Calu3 (cell line): ENCODE results near the gene ZNF710. TPM values are rescaled to one million over a fixed set of nuclear protein-coding genes. Genes with fewer than 3 reads are reported as not detected.

Experiments
- BruUV-seq: library from RNA; stranded (reverse); fragments of 400-500 nt; replicated peaks from 2 replicates; lab custom pipeline; 2021; lab: Mats Ljungman, UMichigan
- CTCF ChIA-PET: fragments of 300-600 bp; sonication (Branson Sonifier 250); formaldehyde crosslinking; loops from one replicate; lab custom pipeline; 2022; ENCODE audit warnings: antibody characterized with exemption; lab: Charles Lee
- DNase-seq: peaks from one replicate; pipeline ENCODE4 v3.0.0; 2022
- H3K27ac Mint-ChIP-seq: one replicate; pipeline ENCODE4 v1.8.0; 2022; ENCODE audit warnings: mixed read lengths; ENCODE audit not compliant: unreplicated experiment
- H3K27me3 Mint-ChIP-seq: one replicate; pipeline ENCODE4 v1.8.0; 2022; ENCODE audit warnings: mixed read lengths; ENCODE audit not compliant: unreplicated experiment
- H3K36me3 Mint-ChIP-seq: one replicate; pipeline ENCODE4 v1.8.0; 2022; ENCODE audit warnings: mild to moderate bottlenecking, moderate library complexity, mixed read lengths; ENCODE audit not compliant: insufficient read depth, unreplicated experiment
- H3K4me1 Mint-ChIP-seq: one replicate; pipeline ENCODE4 v1.8.0; 2022; ENCODE audit warnings: mild to moderate bottlenecking, low read depth, mixed read lengths; ENCODE audit not compliant: unreplicated experiment
- H3K4me3 Mint-ChIP-seq: one replicate; pipeline ENCODE4 v1.8.0; 2022; ENCODE audit warnings: mild to moderate bottlenecking, low read depth, moderate library complexity, mixed read lengths; ENCODE audit not compliant: unreplicated experiment
- H3K9me3 Mint-ChIP-seq: one replicate; pipeline ENCODE4 v1.8.0; 2022; ENCODE audit warnings: low read depth, mixed read lengths; ENCODE audit not compliant: unreplicated experiment
- CTCF ChIP-seq: fragments of 200-600 bp; IDR thresholded peaks from one replicate; pipeline ENCODE4 v1.8.0; 2022; ENCODE audit warnings: antibody characterized with exemption; ENCODE audit not compliant: unreplicated experiment
- intact Hi-C: fragments of 100-400 bp; cut with micrococcal nuclease; formaldehyde crosslinking; loops from one replicate; pipeline ENCODE4 v1.10.0; 2022; ENCODE audit not compliant: unreplicated experiment
- total RNA-seq: library from RNA; stranded (reverse); gene quantifications from 2 replicates; pipeline ENCODE4 v1.2.3, GENCODE V29; 2022

The ZNF710 gene
- total RNA-seq, 1 experiment from 2014 or later, result 15.4 TPM

- H3K4me1 Mint-ChIP-seq, result peaks cover 41% of the 10 kb centered on the region
- H3K4me3 Mint-ChIP-seq, result no peak overlapping the region
- H3K9me3 Mint-ChIP-seq, result no peaks in the 10 kb centered on the region
- CTCF ChIA-PET, result no interaction called here
- no peak for DNase-seq
- no peak for TF ChIP-seq CTCF
- peak overlapping the region; percentile 7 for H3K27ac Mint-ChIP-seq
- intact Hi-C loops, result no loop called here
- peaks cover 10% of the 10 kb centered on the region for H3K36me3 Mint-ChIP-seq
- no TSS peak for BruUV-seq
- no peaks in the 10 kb centered on the region for H3K27me3 Mint-ChIP-seq
These were observed 43.1 kb downstream of the ZNF710 start for GRCh38 chr15:90044191-90044590.

GRCh38 chr15:90044916-90045371 is 43.8 kb downstream of the ZNF710 start:
- TF ChIP-seq CTCF, result no peak
- Mint-ChIP-seq H3K27me3 (no peaks in the 10 kb centered on the region), H3K4me3 (no peak overlapping the region), H3K9me3 (no peaks in the 10 kb centered on the region), H3K4me1 (peaks cover 35% of the 10 kb centered on the region), H3K36me3 (peaks cover 10% of the 10 kb centered on the region), H3K27ac (no peak overlapping the region)
- DNase-seq, result no peak
- no TSS peak for BruUV-seq
- intact Hi-C loops, result no loop called here
- CTCF ChIA-PET, result interaction anchor here (1.0 kb wide), 1 partner anchor 11 kb away, joined by 3 read pairs; no protein-coding TSS in a partner anchor

- intact Hi-C loops, result no loop called here
- peaks cover 10% of the 10 kb centered on the region for H3K36me3 Mint-ChIP-seq
- H3K27me3 Mint-ChIP-seq, result no peaks in the 10 kb centered on the region
- DNase-seq, result no peak
- CTCF ChIA-PET, result interaction anchor here (1.4 kb wide), 1 partner anchor 9 kb away, joined by 3 read pairs; no protein-coding TSS in a partner anchor
- no peak overlapping the region for H3K4me3 Mint-ChIP-seq
- H3K27ac Mint-ChIP-seq, result peak overlapping the region; percentile 82
- no TSS peak for BruUV-seq
- TF ChIP-seq CTCF, result no peak
- no peaks in the 10 kb centered on the region for H3K9me3 Mint-ChIP-seq
- peaks cover 22% of the 10 kb centered on the region for H3K4me1 Mint-ChIP-seq
These were observed 45.2 kb downstream of the ZNF710 start for GRCh38 chr15:90046289-90046688.

GRCh38 chr15:90046911-90047392 is 45.8 kb downstream of the ZNF710 start:
- no peak overlapping the region for H3K4me3 Mint-ChIP-seq
- TF ChIP-seq CTCF, result no peak
- BruUV-seq, result no TSS peak
- H3K27me3 Mint-ChIP-seq, result no peaks in the 10 kb centered on the region
- intact Hi-C loops, result no loop called here
- peak; percentile 87 for DNase-seq
- H3K36me3 Mint-ChIP-seq, result peaks cover 10% of the 10 kb centered on the region
- CTCF ChIA-PET, result interaction anchor here (1.4 kb wide), 1 partner anchor 8 kb away, joined by 3 read pairs; no protein-coding TSS in a partner anchor
- no peaks in the 10 kb centered on the region for H3K9me3 Mint-ChIP-seq
- peaks cover 22% of the 10 kb centered on the region for H3K4me1 Mint-ChIP-seq
- H3K27ac Mint-ChIP-seq, result peak overlapping the region; percentile 82
